Measurements from ENCODE around the gene JMJD8.

DNA sequence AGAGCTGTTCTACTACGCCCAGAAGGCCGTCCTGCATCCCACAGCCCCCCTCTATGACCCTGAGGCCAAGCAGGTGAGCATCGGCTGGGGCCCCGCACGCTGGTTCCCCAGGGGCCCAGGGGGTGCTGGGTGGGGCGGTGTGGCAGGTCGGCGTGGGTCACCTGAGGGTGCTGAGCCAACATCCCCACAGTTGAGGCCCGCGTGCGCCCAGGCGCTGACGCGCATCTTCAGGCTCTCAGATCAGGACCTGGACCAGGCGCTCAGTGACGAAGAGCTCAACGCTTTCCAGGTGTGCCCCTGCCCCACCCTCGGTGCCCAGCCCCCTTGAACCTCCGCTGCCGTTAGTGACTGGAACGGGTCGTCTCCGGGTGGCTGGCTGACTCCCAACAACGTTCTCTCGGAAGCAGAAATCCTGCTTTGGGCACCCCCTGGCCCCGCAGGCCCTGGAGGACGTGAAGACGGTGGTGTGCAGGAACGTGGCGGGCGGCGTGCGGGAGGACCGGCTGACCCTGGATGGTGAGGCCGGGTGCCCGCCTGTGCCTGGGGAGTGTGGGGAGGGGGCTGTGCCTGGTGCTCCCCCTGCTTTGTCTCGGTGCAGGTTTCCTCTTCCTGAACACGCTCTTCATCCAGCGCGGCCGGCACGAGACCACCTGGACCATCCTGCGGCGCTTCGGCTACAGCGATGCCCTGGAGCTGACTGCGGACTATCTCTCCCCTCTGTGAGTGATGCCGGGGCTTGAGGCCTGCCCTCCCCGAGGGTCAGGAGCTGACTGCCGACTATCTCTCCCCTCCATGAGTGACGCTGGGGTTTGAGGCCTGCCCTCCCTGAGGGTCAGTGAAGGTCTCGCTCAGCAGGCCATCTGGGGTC, 13.4 kb downstream of the JMJD8 start:
- TF ChIP-seq EP300 (IDR thresholded peaks at IDR 0.05) (no peak), POLR2A (IDR thresholded peaks at IDR 0.05; ENCODE audit: low read depth) (no peak), POLR2AphosphoS5 (IDR thresholded peaks at IDR 0.05) (no peak)

Measured in esophagus muscularis mucosa (tissue), 3 donors.